GM08714 (cell line): ENCODE results near the gene SARDH.

Experiments used
- H3K4me3 ChIP-seq: fragments of 200-500 bp; sonication (Bioruptor generic); 2 replicates; pipeline ENCODE4 v1.5.1; 2014; ENCODE audit warnings: mild to moderate bottlenecking, low read length, inconsistent platforms
- ZNF274 ChIP-seq: IDR thresholded peaks from 2 replicates; pipeline ENCODE4 v1.6.1; 2012; ENCODE audit warnings: mild to moderate bottlenecking, low read depth, low read length

Gene SARDH

GRCh38 chr9:133658442-133659431 lies 79.4 kb downstream of the SARDH start:
- no peak for TF ChIP-seq ZNF274
- no peak overlapping the region for H3K4me3 ChIP-seq

- no peak for TF ChIP-seq ZNF274
- H3K4me3 ChIP-seq: no peak overlapping the region
These were observed 81.0 kb downstream of the SARDH start for GRCh38 chr9:133657120-133657661.

GRCh38 chr9:133656211-133657119 lies 81.7 kb downstream of the SARDH start:
- no peak for TF ChIP-seq ZNF274
- no peak overlapping the region for H3K4me3 ChIP-seq

GRCh38 chr9:133655701-133656100 lies 82.5 kb downstream of the SARDH start:
- no peak for TF ChIP-seq ZNF274
- H3K4me3 ChIP-seq: no peak overlapping the region

DNA sequence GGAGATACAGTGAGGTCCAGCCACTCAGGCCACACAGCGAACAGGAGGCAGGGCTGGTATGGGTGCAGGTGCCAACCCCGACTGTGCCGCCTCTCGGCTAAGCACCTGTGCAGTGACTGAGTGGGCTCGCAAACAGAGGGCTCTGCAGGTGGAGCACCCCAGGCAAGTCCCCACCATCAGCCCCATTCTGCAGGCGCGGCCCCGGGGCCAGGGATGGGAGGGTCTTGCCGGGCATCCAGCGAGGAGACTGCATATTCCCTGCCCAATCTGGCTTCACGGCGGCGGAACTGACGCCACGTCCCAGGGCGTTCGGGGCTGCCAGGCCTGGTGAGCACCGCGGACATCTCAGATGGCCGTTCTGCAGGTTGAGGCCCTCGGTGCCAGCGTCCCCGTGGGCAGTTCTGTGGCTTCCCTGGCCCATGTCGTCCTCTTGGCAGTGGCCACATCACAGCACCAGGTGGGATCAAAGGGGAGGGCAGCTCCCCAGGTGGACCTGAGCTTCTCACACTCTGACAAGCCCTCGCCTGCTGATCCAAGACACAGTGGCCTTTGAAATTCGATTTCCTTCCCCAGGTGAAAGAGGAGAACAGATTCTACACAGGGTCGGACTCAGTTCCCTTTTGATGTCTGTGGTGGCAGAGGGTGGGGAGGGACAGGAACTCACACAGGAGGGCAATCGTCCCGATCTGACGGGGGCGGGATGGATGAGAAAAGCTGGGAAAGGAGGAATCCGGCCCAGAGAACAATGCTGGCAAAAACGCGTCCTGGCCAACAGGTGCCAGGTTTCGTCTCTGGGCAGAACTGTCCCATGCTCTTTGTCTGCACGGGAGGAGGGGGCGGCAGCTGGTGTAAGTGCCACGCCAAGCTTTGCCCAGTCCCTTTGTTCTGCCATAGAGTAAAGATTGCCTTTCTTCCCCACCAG lies 83.2 kb downstream of the SARDH start:
- no peak overlapping the region for H3K4me3 ChIP-seq
- TF ChIP-seq ZNF274: no peak

DNA sequence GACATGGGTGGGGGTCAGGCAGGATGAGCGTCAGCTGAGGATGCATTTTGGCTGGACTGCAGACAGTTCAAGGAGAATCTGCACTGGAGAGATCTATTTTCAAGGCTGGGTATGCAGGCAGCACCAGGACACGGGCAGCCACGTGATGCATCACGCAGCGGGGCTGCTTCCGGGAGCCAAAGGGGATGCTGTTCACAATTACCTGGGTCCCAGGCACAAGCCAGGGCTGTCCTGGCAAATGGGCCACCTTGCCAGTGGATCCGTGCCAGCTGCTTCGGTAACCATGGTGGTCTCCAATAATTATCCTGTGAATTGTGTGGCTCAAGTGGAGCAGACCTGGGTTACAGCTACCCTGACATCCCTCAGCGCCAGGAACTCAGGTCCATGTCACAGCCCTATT lies 84.5 kb downstream of the SARDH start:
- H3K4me3 ChIP-seq: no peak overlapping the region
- TF ChIP-seq ZNF274: no peak

DNA sequence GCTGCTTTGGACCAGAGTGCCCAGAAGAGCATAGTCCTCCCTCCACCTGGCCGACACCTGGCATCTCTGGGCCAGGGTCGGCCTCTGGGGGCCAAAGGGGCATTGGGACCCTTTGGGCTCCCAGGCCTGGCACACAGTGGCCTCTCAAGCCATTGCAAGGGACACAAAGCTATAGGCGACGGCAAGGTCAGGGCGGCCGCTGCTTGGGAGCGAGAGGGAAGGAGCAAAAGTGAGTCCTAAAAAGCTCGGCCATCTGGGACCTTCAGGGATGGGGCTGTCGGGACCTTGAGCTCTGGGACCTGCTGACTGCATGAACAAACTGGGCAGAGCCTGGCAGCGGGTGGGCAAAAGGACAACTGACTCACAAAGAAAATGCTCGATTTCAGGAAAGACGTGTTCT lies 88.1 kb downstream of the SARDH start:
- no peak overlapping the region for H3K4me3 ChIP-seq
- no peak for TF ChIP-seq ZNF274

DNA sequence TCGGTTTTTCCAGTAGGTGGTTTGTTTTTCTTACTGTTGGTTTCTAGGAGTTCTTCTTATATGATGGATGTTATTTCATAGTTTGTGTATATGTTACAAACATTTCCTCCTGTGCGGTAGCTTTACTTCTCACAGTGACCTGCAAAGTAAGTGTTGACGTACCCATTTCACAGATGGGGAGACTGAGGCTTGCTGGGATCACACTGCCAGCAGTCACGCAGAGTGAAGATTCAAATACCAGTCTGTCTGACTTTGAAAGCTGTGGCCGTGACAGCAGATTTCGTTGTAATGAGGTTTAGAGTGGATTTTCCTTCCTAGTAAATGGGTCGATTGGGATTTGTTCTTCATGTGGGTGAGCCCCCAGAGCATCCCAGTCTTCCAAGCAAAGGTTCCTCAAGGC lies 89.0 kb downstream of the SARDH start:
- TF ChIP-seq ZNF274: no peak
- H3K4me3 ChIP-seq: no peak overlapping the region

GRCh38 chr9:133647765-133648469 lies 90.2 kb downstream of the SARDH start:
- H3K4me3 ChIP-seq: no peak overlapping the region
- no peak for TF ChIP-seq ZNF274

DNA sequence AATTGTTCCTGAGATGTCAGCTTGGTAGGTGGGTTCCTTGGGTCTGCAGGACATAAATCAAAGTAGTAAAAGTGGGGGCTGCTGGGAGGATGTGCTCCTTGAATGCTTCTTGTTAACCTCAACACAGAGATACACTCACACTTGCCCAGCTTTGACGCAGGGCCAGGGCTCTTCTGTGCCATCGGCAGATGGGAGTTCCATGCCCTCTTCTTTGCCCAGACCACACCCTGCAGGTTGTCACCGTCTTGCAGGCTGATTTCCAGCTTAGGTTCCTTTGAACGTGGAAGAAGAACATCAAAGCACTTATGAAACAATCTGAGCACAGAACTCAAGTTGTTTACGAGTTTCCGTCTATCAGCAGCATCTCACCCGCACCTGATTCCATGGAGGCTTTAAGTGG lies 91.0 kb downstream of the SARDH start:
- no peak overlapping the region for H3K4me3 ChIP-seq

GRCh38 chr9:133645021-133645765 lies 93.0 kb downstream of the SARDH start:
- no peak overlapping the region for H3K4me3 ChIP-seq
- TF ChIP-seq ZNF274: no peak

More for the DNA sequence above, 91.0 kb downstream of the SARDH start:
- no peak for TF ChIP-seq ZNF274
